Middle frontal gyrus (tissue), 1 donor: Measurements from ENCODE around the gene GSG1L.
"Not testable (repeated sequence)": the region's sequence is repeated elsewhere in the genome, so short reads cannot be mapped to it uniquely, and the experiment has no call there.

Experiments
- DNase-seq: peaks from one replicate; pipeline ENCODE4 v3.0.0-alpha.2; 2015; ENCODE audit warnings: low spot score; ENCODE audit errors: extremely low spot score

Gene GSG1L

GRCh38 chr16:27760789-27761176 is 302.7 kb downstream of the GSG1L start:
- DNase-seq, result no peak

GRCh38 chr16:27759967-27760788 is 303.3 kb downstream of the GSG1L start:
- no peak for DNase-seq

GRCh38 chr16:27759301-27759871 is 304.1 kb downstream of the GSG1L start:
- DNase-seq, result no peak

- no peak for DNase-seq
Observed at GRCh38 chr16:27758544-27758943, 305.0 kb downstream of the GSG1L start.

- DNase-seq, result no peak
Observed at GRCh38 chr16:27756206-27756970, 307.1 kb downstream of the GSG1L start.

- DNase-seq, result no peak
Observed at GRCh38 chr16:27754788-27755690, 308.5 kb downstream of the GSG1L start.

GRCh38 chr16:27753563-27753962 is 310.0 kb downstream of the GSG1L start:
- DNase-seq, result no peak

- no peak for DNase-seq
Observed at GRCh38 chr16:27752241-27752640, 311.3 kb downstream of the GSG1L start.

GRCh38 chr16:27751676-27752075 is 311.8 kb downstream of the GSG1L start:
- DNase-seq, result no peak

GRCh38 chr16:27751233-27751632 is 312.3 kb downstream of the GSG1L start:
- DNase-seq, result no peak

- DNase-seq, result no peak
Observed at GRCh38 chr16:27749946-27750345, 313.6 kb downstream of the GSG1L start.

- DNase-seq, result no peak
Observed at GRCh38 chr16:27749547-27749875, 314.0 kb downstream of the GSG1L start.

- no peak for DNase-seq
Observed at GRCh38 chr16:27748868-27749546, 314.5 kb downstream of the GSG1L start.

- DNase-seq, result no peak
Observed at GRCh38 chr16:27747946-27748345, 315.6 kb downstream of the GSG1L start.

- DNase-seq, result no peak
Observed at GRCh38 chr16:27746076-27746855, 317.2 kb downstream of the GSG1L start.

GRCh38 chr16:27745348-27745747 is 318.2 kb downstream of the GSG1L start:
- DNase-seq, result no peak

- DNase-seq, result no peak
Observed at GRCh38 chr16:27743963-27744362, 319.6 kb downstream of the GSG1L start.

- DNase-seq, result not testable (repeated sequence)
Observed at GRCh38 chr16:27743001-27743400, 320.5 kb downstream of the GSG1L start.

GRCh38 chr16:27742333-27742732 is 321.2 kb downstream of the GSG1L start:
- no peak for DNase-seq
